Measurements from ENCODE around the gene LCP2.

DNA sequence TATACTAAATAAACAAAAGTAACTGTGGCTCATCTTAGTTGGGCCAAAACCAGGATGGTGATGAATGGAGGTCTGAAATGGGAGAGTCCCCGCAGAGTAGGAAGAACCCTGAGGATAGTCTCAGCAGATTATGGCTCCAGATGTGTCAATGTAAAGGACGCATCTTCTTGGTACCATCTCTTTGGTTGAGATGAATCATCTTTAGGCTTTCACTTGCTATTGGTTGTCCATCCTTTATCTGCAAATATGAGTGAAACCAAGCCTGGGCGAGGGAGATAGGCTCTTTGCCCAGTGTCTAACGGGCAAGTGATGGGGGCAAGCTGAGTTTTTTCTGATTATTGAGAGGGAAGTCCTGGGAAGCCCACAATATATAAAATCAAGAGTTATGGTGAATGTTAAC, 19.4 kb upstream of the LCP2 start:
- TF ChIP-seq, protein P1, sequence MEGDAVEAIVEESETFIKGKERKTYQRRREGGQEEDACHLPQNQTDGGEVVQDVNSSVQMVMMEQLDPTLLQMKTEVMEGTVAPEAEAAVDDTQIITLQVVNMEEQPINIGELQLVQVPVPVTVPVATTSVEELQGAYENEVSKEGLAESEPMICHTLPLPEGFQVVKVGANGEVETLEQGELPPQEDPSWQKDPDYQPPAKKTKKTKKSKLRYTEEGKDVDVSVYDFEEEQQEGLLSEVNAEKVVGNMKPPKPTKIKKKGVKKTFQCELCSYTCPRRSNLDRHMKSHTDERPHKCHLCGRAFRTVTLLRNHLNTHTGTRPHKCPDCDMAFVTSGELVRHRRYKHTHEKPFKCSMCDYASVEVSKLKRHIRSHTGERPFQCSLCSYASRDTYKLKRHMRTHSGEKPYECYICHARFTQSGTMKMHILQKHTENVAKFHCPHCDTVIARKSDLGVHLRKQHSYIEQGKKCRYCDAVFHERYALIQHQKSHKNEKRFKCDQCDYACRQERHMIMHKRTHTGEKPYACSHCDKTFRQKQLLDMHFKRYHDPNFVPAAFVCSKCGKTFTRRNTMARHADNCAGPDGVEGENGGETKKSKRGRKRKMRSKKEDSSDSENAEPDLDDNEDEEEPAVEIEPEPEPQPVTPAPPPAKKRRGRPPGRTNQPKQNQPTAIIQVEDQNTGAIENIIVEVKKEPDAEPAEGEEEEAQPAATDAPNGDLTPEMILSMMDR (IDR thresholded peaks at IDR 0.05): no peak
- TF ChIP-seq, protein P2, sequence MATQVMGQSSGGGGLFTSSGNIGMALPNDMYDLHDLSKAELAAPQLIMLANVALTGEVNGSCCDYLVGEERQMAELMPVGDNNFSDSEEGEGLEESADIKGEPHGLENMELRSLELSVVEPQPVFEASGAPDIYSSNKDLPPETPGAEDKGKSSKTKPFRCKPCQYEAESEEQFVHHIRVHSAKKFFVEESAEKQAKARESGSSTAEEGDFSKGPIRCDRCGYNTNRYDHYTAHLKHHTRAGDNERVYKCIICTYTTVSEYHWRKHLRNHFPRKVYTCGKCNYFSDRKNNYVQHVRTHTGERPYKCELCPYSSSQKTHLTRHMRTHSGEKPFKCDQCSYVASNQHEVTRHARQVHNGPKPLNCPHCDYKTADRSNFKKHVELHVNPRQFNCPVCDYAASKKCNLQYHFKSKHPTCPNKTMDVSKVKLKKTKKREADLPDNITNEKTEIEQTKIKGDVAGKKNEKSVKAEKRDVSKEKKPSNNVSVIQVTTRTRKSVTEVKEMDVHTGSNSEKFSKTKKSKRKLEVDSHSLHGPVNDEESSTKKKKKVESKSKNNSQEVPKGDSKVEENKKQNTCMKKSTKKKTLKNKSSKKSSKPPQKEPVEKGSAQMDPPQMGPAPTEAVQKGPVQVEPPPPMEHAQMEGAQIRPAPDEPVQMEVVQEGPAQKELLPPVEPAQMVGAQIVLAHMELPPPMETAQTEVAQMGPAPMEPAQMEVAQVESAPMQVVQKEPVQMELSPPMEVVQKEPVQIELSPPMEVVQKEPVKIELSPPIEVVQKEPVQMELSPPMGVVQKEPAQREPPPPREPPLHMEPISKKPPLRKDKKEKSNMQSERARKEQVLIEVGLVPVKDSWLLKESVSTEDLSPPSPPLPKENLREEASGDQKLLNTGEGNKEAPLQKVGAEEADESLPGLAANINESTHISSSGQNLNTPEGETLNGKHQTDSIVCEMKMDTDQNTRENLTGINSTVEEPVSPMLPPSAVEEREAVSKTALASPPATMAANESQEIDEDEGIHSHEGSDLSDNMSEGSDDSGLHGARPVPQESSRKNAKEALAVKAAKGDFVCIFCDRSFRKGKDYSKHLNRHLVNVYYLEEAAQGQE (IDR thresholded peaks at IDR 0.05; ENCODE audit: insufficient read depth in 1 of 2, low read depth in 2 of 2, low read length in 1 of 2): no peak
- no peak for TF ChIP-seq SIN3A (IDR thresholded peaks at IDR 0.05; ENCODE audit: borderline replicate concordance, insufficient read depth, low read depth, low read length)
- TF ChIP-seq TCF7L2 (IDR thresholded peaks at IDR 0.05; ENCODE audit: low read depth, low read length): no peak
- no peak for TF ChIP-seq POLR2AphosphoS5 (IDR thresholded peaks at IDR 0.05; ENCODE audit: low read depth, low read length)

Data from Panc1 (cell line).